Loucy (cell line): Measurements from ENCODE around the gene IGSF11.

Source experiments
- CTCF ChIP-seq: fragments of 200-600 bp; sonication (generic); conservative IDR thresholded peaks from 2 replicates; pipeline ENCODE4 v1.5.1; 2014; ENCODE audit warnings: mild to moderate bottlenecking, antibody characterized with exemption, low read length
- EZH2phosphoT487 ChIP-seq: fragments of 200-600 bp; IDR thresholded peaks from 2 replicates; pipeline ENCODE4 v1.6.1; 2018; ENCODE audit warnings: antibody characterized with exemption, mild to moderate bottlenecking, moderate library complexity, borderline replicate concordance

- TF ChIP-seq EZH2phosphoT487 (no peak), CTCF (no peak)
These were observed 145.0 kb downstream of the IGSF11 start for GRCh38 chr3:118889691-118890090.
